HG02642 (cell line): ENCODE measurements around the gene FHIT.

Experiments used
- ATAC-seq: cut with Tn5 transposase; IDR thresholded peaks from one replicate; pipeline ENCODE4 v1.9.1; 2021; ENCODE audit warnings: mild to moderate bottlenecking; ENCODE audit not compliant: unreplicated experiment, poor library complexity

The FHIT gene

GRCh38 chr3:59790241-59790640 is 1461.0 kb downstream of the FHIT start:
- no peak for ATAC-seq

- ATAC-seq: no peak
Observed at GRCh38 chr3:59788801-59789200, 1462.5 kb downstream of the FHIT start.

GRCh38 chr3:59788133-59788532 is 1463.1 kb downstream of the FHIT start:
- no peak for ATAC-seq

GRCh38 chr3:59786374-59786773 is 1464.9 kb downstream of the FHIT start:
- no peak for ATAC-seq

GRCh38 chr3:59784164-59784563 is 1467.1 kb downstream of the FHIT start:
- no peak for ATAC-seq

- ATAC-seq: no peak
Observed at GRCh38 chr3:59783468-59783988, 1467.7 kb downstream of the FHIT start.

- ATAC-seq: no peak
Observed at GRCh38 chr3:59782664-59783063, 1468.6 kb downstream of the FHIT start.

GRCh38 chr3:59780209-59780608 is 1471.0 kb downstream of the FHIT start:
- ATAC-seq: no peak

- ATAC-seq: no peak
Observed at GRCh38 chr3:59779260-59779659, 1472.0 kb downstream of the FHIT start.

GRCh38 chr3:59777667-59778077 is 1473.6 kb downstream of the FHIT start:
- ATAC-seq: no peak

- ATAC-seq: no peak
Observed at GRCh38 chr3:59777066-59777465, 1474.2 kb downstream of the FHIT start.

- no peak for ATAC-seq
Observed at GRCh38 chr3:59775761-59776325, 1475.4 kb downstream of the FHIT start.

- no peak for ATAC-seq
Observed at GRCh38 chr3:59775106-59775505, 1476.1 kb downstream of the FHIT start.

- no peak for ATAC-seq
Observed at GRCh38 chr3:59774634-59775033, 1476.6 kb downstream of the FHIT start.

- no peak for ATAC-seq
Observed at GRCh38 chr3:59774000-59774399, 1477.3 kb downstream of the FHIT start.

- no peak for ATAC-seq
Observed at GRCh38 chr3:59772416-59773408, 1478.5 kb downstream of the FHIT start.

- no peak for ATAC-seq
Observed at GRCh38 chr3:59771768-59772181, 1479.5 kb downstream of the FHIT start.

- ATAC-seq: no peak
Observed at GRCh38 chr3:59769127-59769750, 1482.0 kb downstream of the FHIT start.

GRCh38 chr3:59766200-59766872 is 1484.9 kb downstream of the FHIT start:
- no peak for ATAC-seq

- no peak for ATAC-seq
Observed at GRCh38 chr3:59764171-59764570, 1487.1 kb downstream of the FHIT start.
